Measurements from ENCODE around the gene EXOC6.

Gene EXOC6

DNA sequence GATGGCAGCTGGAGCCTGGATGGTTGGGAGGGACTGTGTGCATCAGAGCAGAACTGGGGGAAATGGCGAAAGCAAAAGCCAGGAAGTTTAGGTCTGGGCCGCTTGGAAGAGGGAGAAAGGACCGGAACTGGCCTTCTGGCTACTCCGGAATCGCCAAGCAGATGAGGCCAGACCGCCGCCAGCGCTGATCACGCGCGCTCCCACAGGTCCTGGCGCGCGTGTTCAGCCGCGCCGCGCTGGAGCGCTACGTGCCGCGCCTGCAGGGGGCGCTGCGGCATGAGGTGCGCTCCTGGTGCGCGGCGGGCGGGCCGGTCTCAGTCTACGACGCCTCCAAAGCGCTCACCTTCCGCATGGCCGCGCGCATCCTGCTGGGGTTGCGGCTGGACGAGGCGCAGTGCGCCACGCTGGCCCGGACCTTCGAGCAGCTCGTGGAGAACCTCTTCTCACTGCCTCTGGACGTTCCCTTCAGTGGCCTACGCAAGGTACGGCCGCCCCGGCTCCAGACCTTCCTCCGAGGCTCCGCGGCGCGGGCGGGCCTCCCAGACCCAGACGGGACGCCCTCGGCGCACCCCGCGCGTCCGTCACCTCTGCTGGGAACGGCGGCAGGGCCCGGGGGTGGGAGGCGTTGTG, 214.3 kb downstream of the EXOC6 start:
- no peak for TF ChIP-seq GATA3 (IDR thresholded peaks at IDR 0.05; ENCODE audit: low read depth, low read length)
- no peak for TF ChIP-seq GATA2 (IDR thresholded peaks at IDR 0.05; ENCODE audit: low read depth, low read length)

DNA sequence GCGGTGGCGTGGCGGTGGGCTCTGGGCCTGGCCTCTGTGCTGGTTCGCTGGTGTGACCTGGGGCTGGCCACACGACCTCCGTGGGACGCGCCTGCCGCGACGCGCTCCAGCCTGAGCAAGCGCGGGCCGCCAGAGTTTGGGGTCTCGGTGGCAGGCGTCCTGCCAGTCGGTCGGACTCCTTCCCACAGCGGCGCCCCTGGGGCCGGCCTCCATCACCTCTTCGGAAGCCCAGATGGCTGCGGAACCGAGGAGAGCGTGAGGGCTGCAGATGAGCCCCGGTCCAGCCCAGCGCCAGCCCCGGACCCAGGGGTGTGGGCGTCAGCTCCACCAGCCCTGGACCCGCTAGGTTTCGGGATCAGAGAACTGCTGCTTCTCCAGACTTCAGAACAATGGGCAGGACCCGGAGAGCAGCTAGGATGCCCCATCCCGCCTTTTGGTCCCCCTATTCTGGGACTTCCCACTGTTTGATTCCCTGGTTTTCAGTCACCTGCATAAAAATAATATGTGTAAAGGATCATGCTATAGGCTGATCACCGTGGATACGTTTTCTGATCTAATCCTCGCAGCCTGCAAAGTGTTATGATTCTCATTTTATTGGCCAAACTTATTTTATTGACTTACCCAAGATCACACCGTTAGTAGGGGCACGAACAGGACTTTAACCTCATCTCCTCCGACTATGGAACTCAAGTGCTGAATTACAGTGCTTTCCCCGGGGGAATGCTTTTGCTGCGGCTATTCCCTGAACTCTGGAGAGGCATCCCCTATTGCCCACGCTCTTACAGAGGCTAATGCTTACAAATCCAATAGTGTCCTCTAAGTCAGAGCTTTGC, 215.0 kb downstream of the EXOC6 start:
- no peak for TF ChIP-seq GATA3 (IDR thresholded peaks at IDR 0.05; ENCODE audit: low read depth, low read length)
- no peak for TF ChIP-seq GATA2 (IDR thresholded peaks at IDR 0.05; ENCODE audit: low read depth, low read length)

DNA sequence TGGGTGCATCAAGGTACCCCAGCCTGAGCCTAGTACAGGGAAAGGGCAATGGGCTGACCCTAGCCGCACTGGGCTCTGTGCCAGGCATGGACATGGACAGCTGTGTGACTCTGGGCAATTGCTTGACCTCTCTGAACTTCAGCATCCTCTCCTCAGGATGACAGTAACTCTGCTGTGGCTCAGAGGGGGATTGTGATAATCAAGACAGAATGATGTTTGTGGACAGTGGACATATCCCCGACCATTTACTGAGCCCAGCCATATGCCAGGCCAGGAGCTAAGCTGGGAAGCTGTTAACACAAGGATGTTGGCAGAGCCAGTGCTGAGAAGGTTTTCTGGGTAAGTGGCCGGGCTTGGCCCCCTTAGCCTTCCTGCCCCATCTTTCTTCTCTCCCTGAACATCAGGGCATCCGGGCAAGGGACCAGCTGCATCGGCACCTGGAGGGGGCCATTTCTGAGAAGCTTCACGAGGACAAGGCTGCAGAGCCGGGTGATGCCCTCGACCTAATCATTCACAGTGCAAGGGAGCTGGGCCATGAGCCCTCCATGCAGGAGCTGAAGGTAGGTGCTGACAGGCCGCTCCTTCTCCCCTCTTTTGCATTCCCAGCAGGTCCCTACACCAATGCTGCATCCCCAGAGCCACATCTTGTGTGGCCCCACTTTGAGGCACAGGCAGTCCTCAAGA, 215.8 kb downstream of the EXOC6 start:
- TF ChIP-seq GATA2 (IDR thresholded peaks at IDR 0.05; ENCODE audit: low read depth, low read length) (no peak), GATA3 (IDR thresholded peaks at IDR 0.05; ENCODE audit: low read depth, low read length) (no peak)

DNA sequence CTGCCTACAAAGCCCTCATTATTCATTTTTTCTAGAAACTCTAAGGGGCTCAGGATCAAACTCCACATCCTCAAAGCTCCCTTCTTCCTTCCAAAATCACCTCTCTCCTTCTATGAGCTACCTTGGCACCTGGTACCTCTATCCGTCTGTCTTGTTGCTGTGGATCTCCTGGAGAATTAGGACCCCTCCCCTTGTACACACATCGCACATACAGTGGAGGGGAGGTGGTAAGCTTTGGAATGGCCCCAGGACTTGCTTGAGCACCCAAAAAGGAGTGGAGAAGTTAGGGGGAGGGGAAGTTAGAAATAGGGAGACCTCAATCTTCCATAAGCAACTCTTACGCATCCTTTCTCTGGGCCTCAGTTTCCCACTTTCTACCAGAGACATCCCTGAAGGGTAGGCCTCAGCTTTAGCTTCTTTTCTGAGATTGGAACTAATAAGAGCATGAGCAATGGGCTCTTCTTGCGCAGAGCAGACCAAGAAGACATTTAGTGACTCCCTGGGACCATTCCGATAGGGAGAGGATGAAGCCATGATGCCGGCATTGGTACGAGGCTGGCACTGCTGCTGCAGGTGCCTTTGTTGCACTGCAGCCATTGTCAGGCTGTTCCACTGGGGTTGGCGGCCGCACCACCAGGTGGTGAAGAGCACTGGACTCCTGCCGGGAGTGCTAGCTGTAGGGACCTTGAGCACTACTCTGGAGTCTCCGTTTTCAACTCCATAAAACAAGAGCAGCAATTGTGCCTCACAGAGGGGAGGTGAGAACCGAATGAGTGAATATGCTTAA, 216.7 kb downstream of the EXOC6 start:
- TF ChIP-seq GATA2 (IDR thresholded peaks at IDR 0.05; ENCODE audit: low read depth, low read length), result no peak
- TF ChIP-seq GATA3 (IDR thresholded peaks at IDR 0.05; ENCODE audit: low read depth, low read length), result no peak

DNA sequence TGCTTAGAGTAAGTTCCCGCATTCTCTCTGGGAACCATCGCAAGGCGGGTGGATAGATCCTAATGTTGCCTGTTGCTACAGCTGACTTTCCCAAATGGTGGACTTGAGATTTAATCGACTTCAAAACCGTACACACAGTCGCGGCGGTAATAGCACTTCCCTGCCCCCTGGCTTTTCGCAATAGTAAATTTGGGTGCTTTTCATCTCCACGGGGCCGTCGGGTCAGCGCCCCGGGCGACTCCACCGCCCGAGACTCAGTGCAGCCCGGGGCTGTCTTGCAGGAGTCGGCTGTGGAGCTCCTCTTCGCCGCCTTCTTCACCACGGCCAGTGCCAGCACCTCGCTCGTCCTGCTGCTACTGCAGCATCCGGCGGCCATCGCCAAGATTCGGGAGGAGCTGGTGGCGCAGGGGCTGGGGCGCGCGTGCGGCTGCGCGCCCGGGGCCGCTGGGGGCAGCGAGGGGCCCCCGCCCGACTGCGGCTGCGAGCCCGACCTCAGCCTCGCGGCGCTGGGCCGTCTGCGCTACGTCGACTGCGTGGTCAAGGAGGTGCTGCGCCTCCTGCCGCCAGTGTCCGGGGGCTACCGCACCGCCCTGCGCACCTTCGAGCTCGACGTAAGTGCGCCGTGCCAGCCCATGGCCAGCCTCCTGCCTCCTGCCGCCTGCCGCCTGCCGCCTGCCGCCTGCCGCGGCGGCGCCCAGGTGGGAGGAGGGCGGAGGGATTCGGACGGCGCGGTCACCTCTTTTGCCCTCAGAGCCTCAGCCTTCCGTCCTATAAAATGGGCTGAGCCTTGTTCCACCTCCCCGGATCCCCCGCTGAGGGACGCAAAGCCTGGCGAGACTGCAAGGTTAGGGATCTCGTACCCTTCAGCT, 217.6 kb downstream of the EXOC6 start:
- no peak for TF ChIP-seq GATA2 (IDR thresholded peaks at IDR 0.05; ENCODE audit: low read depth, low read length)
- TF ChIP-seq GATA3 (IDR thresholded peaks at IDR 0.05; ENCODE audit: low read depth, low read length), result no peak

DNA sequence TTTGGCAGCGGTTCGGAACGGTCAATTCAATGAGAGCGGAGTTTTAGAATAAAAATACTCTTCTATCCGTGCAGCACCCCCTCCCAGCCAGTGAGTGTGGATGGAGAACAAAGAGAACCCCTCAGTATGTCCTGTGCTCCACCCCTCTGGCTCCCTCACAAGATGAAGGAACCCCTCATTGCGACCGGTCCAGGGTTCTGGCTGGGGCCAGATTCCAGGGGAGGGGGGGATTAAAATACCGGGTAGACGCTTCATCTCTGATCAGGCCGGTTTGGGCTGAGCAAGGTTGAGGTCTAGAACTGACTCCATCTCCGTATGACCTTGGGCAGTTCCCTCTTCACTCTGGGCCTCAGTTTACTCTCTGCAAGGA, 218.2 kb downstream of the EXOC6 start:
- TF ChIP-seq GATA3 (IDR thresholded peaks at IDR 0.05; ENCODE audit: low read depth, low read length) (no peak), GATA2 (IDR thresholded peaks at IDR 0.05; ENCODE audit: low read depth, low read length) (no peak)

DNA sequence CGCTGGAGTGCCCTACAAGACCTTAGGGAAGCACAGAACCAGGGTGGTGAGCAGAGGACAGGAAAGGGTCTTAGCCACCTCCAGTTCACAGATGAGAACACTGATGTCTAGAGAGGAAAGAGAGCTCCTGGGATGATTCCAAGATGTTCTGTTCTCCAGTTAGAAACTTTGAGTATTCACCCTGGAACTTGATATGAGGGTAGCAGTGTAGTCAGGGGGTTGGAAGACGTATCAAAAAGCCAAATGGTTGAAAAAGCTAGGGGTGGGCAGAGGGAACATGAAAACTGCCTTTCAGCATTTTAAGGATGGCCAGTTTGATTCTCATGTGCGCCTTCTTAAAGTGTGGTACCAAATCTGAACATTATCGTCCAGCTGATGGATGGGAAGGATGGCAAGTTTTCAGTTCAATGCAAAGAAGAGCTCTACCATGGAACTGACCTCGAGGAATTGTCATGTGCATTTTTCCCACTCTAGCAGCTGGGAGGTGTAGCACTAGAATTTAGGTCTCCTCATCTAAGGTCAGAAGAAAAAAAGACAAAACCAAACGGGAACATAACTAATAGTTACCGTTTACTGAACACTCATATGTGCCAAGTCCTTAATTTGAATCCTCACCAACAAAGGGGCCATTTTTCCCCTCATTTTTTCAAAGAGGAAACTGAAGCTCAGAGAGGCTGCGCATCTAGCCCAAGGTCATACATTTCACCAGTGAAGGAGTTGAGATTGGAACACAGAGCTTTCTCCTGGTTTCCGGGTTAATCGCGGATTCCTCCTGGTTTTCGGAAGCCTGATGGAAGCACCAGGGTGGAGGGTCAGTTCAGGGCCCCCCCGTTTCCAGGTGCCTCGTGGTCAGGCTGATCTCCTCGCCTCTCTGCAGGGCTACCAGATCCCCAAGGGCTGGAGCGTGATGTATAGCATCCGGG, 219.4 kb downstream of the EXOC6 start:
- TF ChIP-seq GATA2 (IDR thresholded peaks at IDR 0.05; ENCODE audit: low read depth, low read length), result no peak
- TF ChIP-seq GATA3 (IDR thresholded peaks at IDR 0.05; ENCODE audit: low read depth, low read length), result no peak

DNA sequence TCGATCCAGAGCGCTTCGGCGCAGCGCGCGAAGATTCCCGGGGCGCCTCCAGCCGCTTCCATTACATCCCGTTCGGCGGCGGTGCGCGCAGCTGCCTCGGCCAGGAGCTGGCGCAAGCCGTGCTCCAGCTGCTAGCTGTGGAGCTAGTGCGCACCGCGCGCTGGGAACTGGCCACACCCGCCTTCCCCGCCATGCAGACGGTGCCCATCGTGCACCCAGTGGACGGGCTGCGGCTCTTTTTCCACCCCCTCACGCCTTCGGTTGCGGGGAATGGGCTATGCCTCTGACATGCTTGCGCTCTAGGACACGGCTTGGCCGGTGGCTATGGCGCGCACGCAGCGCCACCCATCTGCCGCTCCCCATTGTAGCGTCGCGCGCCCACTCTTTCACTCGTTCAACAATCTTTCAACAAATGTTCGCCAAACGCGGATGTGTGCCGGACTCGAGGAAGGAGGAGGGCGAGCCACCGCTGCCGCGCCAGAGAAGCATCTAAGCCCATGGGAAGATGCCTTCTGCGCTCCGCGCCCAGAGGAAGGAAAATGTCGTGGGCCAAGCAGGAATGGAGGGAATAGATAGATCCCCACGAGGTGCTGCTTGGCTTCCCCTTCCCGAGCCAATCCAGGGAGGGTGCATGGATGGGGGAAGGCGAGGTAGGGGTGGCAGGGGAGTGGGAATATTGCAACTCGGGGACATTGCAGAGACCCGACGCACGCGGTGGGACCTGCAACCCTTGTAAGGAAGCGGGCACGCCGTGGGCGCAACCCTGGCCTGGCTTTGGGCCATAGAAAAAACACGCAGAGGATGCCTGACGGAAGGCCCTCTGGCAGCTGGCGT, 220.3 kb downstream of the EXOC6 start:
- TF ChIP-seq GATA3 (IDR thresholded peaks at IDR 0.05; ENCODE audit: low read depth, low read length) (no peak), GATA2 (IDR thresholded peaks at IDR 0.05; ENCODE audit: low read depth, low read length) (no peak)

DNA sequence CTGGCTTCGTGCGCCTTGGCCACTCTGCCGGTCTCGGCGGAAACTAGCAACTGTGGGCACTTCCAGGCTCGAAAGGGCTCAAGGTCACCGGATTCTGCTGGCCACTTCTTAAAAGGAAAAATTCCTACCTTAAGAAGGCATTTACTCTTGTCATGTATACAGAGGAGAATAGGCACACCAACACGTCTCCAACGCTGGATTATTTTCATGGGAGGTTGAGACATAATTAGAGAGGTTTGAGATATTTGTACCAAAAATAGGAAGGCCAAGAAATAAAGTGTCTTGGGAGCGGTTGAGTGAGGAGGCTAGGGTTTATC, 220.9 kb downstream of the EXOC6 start:
- TF ChIP-seq GATA2 (IDR thresholded peaks at IDR 0.05; ENCODE audit: low read depth, low read length), result no peak
- TF ChIP-seq GATA3 (IDR thresholded peaks at IDR 0.05; ENCODE audit: low read depth, low read length), result no peak

DNA sequence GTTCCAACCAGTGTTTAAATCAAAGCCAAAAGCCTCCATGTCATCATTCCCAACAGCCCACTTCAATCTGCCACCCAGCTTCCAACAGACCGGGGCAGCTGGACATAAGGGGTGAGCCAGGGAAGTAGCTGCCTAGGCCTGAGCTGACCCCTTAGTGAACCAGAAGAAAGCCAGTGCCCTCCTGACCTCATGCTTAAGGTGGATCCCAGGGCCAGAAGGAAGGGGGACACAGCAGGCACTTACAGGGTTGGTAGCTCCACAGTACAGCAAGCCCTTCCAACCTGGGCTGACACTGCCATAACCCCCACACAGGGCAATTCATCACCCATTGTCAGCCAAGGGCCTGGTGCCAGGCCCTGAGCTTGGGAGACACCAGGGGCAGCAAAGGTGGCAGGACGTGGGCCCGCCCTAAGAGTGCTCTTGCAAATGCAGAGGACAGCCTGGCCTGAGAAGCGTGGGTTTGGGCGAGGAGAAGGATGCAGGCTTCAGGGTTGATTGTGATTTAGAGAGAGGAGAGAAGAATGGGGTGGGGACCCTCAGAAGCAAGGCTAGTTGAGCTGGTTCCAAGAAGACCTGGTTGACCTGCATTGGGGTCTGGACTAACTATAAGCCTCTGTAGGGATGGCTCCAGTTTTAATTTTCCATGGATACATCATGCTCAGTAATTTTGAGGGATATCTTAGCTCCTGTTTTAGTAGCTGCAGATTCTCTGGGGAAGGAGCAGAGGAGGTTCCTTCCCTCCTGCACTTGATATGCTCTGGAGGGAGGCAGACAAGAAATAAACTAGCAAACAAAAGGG, 222.3 kb downstream of the EXOC6 start:
- no peak for TF ChIP-seq GATA3 (IDR thresholded peaks at IDR 0.05; ENCODE audit: low read depth, low read length)
- TF ChIP-seq GATA2 (IDR thresholded peaks at IDR 0.05; ENCODE audit: low read depth, low read length), result no peak

DNA sequence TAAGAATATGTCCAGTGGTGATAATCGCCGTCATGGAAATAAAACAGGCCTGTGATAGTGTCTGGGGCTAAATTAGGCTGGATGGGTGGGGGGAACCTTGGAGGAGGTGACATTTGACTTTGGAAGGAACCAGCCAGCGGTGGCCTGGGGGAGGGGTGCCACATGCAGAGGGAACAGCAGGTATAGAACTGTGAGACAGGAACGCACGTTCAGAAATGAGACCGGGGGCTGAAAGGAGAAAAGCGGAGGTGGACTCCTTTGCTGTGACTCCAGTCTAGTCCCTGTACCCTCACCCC, 222.8 kb downstream of the EXOC6 start:
- no peak for TF ChIP-seq GATA2 (IDR thresholded peaks at IDR 0.05; ENCODE audit: low read depth, low read length)
- TF ChIP-seq GATA3 (IDR thresholded peaks at IDR 0.05; ENCODE audit: low read depth, low read length), result no peak
